ENCODE measurements around the gene ROBO1.

DNA sequence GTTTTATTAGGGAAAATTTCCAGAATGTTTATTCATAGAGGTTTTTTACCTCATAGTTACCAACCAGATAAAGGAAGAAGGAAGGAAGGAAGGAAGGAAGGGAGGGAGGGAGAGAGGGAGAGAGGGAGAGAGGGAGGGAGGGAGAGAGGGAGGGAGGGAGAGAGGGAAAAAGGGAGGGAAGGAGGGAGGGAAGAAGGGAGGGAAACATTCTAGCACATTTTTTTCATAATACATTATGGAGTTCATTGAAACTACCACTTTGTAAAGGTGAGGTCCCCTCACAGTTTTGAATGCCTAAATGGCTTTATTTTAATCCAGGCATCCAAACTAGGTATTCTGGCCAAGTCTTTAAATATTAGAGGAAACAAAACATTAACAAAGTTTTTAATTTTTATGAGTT is 1049.1 kb downstream of the ROBO1 start:
- TF ChIP-seq CTCF (IDR thresholded peaks at IDR 0.05) (no peak), POLR2A (IDR thresholded peaks at IDR 0.05) (no peak)

Data from right lobe of liver (tissue), 4 donors.